HG03060 (cell line): ENCODE measurements around the gene GLRX5.

Source experiments
- ATAC-seq: cut with Tn5 transposase; IDR thresholded peaks from one replicate; pipeline ENCODE4 v1.9.1; 2021; ENCODE audit warnings: low read depth, moderate number of reproducible peaks; ENCODE audit not compliant: unreplicated experiment

Gene GLRX5

DNA sequence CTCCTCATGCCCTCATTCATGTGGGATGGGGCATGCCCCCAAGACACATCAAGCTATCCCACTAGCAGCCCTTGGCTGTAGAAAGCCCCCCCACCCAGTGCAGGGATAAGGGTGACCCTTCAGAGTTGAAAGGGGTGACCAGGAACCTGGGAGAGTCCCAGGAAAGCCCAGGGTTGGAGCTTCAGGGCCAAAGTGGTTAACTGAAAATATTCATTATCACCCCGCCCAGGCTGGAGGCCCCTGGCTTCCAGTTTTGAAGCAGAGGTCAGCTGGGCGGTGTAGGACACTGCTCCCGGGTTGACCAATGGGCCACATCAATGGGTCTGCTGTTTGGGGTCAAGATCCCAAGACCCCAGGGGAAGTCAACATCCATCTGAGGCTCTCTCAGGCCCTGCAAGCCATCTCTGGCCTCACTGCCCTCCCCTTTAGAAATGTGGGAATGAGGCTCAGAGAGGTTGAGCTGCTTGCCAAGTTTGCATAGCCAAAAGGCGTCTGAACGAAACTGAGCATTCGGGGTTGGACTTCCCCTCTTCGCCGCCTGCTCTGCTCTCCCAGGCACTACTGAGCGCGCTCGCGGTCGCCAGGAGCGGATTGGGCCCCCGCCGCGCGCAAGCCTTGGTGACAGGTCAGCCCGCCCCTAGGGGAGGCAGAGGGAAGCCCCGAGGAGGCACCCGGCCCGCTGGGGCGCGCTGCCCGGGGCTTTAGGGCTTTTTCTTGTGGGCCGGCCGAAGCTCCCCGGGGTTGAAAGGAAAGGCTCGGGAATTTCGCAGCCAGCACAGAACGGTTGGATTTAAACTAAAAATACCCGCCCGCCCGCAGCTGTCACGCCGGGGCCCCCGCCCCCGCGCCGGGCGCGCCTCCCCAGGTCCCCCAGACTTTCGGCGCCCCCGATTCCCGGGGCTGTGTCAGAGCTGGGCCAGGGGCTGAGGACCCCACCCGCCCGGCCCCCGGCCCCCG is 19.0 kb upstream of the GLRX5 start:
- ATAC-seq = peak; percentile 43

DNA sequence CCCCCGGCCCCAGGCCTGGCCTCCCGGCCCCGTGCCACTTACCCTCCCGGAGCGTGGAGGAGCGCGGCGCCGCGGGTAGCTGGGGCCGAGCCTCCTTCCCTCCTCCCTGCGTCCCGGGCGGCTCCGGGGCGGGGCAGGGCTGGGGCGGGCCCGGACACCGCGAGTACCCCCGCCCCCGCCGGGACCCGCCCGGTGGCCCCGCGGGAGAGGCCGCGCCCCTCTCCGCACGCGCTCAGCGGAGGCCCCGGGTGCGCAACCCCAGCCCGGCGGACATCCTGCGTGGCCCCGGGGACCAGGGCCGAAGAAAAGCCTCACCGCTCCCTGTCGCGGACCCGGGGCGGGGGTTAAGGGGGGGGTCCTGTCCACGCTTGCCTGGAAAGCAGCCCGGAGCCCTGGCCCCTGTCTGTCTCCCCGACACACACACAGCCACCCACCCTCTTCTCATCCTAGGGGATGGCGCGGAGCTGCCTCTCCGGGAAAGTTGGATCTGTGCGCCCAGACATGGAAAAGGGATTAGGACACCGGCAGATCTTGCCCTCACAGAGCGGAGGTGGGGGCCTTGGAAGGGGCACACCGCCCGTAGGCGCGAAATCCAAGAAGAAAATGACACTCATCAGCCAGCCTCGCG is 18.2 kb upstream of the GLRX5 start, which contains the start of gene SYNE3:
Gene SYNE3 (minus strand): TSS at position 97 of the 628 bp plus-strand sequence. CDS start 40,829 bp downstream, outside the sequence.
- ATAC-seq = no peak

DNA sequence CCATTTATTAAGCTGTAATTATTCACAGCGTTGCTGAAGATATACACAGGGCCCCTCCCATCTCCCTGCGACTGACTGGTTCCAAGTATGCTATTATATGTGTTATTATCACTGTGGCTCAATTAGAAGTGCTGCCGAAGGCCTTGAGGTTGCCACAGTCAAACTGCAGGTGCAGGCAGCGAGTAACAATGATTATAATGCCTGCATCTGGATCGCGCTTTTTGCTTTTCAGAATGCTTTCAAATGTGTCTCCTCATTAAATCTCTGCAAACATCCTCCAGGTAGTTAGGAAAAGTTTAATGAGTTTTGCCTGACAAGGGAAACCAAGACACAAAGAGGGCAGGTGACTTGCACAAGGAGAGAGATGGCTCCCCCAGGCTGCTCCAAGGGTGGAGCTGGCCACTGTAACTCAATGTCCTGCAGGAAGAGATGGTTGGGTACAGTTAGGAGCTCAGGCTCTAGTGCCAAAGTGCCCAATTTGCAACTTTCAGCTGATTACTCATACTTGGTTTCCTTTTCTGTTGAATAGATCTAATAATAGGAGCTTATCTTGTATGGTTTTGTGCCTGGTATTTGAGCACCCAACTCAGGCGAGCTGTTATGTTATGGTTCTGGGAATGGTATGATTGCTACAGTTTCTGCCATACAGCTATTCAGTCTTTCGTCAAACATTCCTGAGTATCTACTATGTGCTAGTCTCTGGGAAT is 16.7 kb upstream of the GLRX5 start:
- ATAC-seq = peak; percentile 28

DNA sequence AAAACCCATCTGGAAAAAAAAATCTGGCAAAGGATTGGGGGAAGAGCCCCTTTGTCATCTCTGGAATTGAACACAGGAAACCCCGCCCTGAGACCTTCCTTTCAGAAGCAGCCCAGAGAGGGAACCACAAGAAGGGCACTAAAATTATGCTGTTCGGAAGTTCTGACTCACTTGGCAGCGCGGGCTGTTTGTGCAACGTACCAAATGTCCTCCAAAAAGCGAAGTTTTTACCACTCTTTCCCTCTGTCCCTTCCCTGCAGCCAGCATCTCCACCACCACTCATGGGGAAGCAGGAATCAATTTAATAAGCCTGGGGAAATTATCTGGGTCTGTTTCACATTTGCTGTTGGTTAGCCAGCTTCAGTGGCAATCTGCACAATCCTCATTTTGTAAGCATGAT is 15.2 kb upstream of the GLRX5 start:
- no peak for ATAC-seq

DNA sequence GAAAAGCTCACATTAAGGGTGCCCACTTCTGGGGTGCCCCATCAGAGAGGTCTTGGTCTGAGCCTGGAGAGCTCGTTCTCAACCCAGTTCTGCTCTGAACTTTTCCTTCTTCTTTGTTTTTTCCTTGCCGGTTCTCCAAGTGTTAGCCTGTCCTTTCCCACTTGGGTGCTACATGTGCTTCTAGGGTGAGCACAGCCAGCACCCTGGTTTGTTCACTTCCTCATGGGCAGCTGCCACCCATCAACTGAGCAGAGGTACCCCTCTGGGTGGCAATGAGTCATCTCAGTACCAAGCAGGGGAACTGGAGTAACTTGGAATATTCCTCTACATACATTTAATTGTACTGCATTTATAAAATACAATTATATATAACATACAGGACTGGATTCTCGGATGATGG is 14.5 kb upstream of the GLRX5 start:
- ATAC-seq = no peak

DNA sequence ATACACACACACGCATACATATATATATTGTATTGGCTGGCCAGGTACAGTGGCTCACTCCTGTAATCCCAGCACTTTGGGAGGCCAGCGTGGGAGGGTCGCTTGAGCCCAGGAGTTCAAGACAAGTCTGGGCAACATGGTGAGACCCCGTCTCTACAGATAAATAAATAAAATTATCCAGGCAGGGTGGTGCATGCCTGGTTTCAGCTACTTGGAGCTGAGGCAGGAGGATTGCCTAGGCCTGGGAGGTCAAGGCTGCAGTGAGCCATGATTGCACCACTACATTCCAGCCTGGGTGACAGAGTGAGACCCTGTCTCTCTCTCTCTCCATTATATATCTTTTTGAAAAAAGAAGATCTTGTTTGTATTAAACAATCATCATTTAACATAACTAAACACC is 13.8 kb upstream of the GLRX5 start:
- ATAC-seq = no peak

DNA sequence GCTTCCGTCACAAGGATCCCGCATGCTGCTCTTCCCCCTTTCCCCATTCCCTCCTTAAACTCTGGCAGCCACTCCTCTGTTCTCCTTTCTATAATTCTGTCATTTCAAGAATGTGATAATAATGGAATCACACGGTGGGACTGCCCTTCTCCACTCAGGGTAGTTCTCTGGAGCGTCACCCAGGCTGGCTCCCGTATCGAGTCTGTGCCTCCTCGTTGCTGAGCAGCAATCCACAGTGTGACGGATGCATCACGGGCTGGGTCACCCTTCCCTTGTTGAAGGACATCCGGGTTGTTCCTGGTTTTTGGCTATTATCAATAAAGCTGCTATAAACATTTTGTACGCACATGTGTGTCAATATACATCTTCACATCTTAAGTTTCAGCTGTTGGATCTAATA is 12.7 kb upstream of the GLRX5 start:
- no peak for ATAC-seq

DNA sequence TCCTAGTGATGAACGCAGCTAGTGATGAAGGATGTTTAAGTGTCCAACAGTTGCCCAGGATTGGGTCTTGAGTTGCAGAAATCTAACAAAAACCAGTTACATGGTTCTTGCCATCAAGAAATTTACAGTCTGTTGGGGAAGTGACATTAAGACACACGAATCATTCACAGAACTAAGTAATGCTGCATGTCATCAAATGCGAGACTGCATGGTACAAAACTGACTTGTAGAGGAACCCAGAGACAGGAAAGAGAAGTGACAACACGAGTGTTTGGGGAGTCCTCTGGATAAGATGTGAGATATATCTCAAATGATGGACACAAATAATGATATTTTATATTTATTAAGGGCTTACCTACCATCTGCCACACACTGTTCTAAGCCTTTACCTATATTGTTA is 12.3 kb upstream of the GLRX5 start:
- ATAC-seq = no peak

DNA sequence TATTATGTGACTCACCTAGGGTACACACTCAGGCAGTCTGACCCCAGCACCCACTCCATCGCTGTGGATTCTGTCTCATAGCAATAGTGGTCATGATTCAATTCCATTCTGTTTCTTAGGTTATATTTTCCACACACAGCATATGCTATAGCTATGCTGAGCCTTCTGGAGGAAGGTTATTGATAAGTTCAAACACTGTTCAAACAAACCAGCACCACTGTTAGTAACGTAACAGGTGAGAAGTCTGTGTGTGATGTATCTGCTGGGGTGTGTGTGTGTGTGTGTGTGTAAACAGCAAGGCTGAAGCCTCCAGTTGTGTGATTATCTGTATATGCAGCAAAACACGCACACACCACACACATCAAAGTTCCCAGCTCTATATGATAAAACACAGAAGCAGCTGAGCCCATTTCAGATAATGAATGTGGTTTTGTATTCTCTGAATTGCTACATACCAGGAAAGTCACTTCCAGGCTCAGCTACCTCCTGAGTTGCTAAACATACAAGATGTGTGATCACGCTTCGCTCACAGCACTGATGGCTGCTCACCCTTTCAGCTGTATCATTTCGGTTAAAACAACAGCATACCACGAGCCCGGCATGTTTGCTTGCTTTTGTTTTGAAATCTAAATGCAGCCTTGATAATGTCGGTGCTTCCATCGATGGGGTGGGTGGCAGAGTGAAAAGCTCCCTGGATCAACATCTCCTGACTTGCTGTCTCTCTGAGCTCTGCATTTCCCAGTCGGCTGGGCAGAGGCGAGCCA is 11.6 kb upstream of the GLRX5 start:
- ATAC-seq = no peak

DNA sequence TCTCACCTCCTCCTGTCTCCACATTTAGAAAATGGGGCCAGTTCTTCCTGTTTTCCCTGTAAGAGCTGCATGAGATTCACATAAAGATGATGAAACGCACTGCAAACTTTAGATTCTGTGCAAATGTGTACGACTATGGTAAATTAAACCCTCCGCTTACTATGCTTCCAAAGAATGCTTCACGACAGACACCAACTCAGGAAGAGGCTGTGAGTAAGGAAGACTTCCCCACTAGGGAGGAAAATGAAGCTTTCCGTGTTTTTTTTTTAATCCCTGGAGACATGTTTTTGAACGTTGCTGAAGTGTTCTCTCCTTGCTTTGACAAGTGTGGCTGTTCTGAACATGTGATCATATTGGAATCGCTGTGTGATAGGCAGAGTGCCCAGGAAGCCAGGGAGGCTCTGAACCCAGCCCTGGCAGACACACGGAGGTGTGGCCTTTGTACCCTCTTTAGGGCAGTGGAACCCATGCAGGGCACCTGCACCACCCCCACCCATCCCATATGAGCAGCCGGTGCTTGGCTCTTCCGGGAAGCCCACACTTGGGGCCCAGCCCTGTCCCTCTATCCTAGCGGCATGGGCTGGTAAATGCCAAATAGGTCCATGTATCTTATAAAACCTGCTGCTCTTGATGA is 10.9 kb upstream of the GLRX5 start:
- no peak for ATAC-seq

DNA sequence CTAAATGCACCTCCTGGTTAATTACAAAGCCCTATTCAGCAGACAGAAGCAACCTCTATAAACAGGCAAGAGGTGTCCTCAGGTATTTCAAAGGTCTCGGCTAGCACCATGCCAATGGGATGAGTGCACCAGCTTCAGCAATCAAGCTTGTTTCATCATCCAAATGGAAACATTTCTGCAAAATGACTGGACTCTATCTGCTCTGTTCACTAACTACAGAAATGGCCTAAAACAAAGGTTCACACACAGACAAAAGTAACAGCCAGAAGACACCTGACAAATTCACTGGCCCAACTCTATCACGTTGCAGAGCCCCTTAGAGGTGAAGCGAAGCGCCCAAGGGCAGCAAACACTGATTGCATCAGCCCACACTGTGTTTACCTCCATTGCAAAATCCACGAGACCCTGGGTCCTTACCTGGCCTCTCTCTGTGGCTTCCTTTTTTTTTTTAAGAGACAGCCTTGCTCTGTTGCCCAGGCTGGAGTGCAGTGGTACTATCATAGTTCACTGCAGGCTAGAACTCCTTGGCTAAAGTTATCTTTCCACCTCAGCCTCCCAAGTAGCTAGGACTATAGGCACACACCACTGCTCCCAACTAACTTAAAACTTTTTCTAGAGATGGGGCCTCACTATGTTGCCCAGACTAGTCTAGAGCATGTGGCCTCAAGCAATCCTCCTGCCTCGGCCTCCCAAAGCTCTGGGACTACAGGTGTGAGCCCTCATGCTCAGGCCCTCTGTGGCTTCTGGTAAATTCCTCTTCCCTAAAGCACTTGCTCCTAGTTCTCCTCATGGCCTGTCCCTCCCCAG is 9.9 kb upstream of the GLRX5 start:
- ATAC-seq = no peak

DNA sequence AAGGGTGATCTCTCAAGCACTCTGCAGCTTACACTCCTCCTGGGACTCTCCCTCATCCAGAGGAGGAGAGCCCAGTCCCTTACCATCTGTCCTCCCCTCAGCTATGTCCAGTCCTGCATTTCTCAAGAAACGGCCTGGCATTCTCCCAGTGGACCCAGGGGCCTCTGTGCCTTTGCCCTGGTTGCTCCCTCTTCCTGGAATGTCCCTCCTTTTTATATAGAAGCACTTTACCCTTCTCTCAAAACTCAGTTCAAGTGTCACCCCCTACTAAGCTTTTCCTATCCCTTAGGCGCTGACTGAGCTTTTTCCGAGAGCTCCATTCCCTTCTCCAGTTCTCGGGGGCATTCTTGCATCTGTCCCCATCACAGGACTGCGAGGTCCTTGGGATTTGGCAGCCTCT is 8.9 kb upstream of the GLRX5 start:
- no peak for ATAC-seq

DNA sequence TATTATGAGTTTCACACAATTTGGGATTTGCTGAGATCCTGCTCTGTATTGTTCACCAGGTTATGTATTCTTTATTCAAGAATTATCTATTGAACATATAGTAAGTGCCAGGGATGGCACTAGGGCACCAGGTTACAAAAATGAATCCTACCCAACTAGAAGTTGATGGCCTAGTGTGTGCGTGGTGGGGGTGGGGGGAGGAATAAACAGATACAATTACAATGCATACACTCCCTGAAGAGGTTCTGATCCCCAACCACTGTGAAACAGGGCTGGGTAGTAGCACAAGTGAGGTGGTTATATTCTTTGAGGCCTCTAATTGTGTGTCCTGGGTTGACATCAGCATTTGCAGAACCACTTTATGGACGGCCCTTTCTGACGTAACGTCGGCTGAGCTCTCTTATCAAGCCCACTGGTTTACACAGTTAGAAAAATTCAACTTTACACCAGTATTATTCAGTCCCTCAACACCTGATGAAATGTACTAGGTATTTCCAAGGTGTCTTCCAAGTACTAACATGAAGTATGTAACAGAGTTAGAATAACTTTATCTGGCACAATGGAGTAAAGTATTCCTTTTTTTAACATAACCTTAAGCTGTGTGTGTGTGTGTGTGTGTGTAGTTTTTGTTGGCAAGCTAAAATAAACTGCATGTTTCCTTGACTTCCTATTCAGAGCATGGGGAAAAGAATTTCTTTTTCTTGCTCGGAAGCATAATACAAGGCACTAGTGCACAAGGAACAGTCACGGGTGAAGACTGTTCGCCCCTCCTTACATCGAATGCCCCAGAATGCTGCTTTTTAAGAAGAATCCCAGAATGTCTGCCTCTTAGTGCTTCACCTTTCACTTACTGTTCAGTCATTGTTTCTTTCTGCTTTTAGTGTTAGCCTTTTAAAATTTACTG is 8.1 kb upstream of the GLRX5 start:
- no peak for ATAC-seq

DNA sequence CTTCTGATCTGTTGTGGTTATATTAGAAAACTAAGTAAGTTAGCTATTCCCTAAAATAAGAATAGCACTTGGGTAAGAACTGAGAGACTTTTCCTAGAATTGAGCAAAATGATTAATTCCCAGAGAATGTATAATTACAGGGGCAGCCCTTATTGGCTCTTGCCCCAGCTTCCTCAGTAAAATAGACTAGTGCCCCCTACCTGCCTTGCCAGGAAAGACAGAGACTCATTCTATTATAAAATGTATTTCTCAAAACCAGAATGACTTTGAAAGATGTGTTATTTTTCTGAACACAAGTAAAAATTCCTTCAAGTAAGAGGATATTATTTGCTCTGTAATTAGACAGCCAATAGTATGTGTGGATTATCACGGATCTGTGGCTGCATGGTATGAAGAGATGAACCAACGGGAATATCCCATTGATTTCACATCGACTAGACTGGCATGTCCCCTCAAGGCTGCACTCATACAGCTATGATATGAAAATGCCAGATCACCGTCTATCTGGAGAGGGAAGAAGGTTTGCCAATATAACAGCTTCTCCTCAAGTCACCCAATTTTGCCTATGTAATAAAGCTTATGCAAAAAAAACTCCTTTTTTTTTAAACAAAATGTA is 7.4 kb upstream of the GLRX5 start:
- no peak for ATAC-seq

DNA sequence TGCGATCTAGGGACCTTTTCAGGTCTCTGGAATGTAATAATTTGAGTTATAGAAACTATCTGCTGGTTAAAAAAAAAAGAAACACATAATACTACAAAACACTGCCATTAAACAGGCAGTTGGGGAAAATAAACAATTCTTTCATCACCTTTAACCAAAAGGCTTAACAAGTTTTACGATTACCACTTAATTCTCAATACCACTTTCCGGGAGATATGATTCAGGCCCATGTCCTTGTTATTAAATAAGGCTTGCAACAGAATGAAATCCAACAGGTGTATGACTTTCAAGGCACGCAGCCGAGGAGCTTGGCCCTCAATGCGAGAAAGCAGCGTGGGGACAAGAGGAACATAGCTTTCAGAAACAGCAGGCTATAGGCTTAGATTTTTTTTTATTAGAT is 5.6 kb upstream of the GLRX5 start:
- ATAC-seq = no peak

DNA sequence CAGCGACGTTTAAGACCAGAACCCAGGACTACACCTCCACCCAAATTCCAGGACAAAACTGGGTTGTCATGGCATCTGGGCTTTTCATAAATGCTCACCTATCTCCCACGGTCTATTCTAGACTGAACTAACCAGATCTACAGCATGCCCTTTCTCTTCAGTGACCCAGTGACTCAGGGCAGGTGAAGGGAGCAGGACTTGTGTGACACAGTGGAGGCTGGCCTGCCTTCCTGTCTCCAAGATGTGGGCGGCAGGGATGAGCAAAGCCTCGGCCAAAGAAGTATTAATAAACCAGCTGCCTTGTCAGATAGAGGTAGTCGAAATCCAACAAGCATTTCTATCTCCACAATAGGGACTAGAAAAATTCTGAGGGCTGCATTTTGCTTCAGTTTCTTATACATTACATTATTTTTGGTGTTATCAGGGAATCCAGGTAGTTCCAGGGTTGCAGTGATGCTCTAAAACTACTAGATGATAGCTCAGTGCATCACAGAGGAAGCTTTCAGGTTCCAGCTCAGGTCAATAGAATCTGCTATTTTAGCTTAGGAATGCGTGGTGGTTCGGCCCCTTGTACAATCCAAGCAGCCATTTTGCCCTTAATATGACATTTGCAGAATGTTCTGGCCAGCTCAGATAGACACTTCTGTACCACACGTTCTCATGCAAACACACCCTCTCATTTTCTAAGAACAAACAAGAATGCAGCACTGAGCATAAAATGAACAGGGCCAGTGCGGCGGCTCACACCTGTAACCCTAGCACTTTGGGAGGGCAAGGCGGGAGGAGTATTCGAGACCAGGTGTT is 4.2 kb upstream of the GLRX5 start:
- no peak for ATAC-seq

DNA sequence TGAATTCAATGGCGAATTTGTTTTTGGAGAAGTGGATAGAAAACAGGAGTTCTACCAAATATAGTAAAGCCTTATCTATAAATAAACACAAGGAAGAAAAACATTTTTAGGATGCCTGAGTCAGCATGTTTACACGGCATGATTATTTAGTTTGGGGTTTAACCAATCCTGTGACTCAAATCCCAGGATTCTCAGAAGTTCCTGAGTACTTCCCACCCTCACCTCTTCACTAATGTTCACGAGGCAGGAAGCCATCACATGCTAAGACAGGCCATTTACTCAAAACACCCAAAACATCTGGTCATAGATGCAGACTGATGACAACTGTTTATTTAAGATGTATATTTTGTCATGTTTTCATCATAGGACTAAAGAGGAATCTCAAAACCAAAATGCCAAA is 3.4 kb upstream of the GLRX5 start:
- no peak for ATAC-seq
